Smooth muscle cell (in vitro differentiated cells): Measurements from ENCODE around the gene CLPTM1L. TPM values are rescaled to one million over a fixed set of nuclear protein-coding genes. Genes with fewer than 3 reads are reported as not detected.
A peak's percentile ranks its signal among the peaks of the same experiment; 100 is the strongest.

ENCODE experiments used
- DNase-seq: peaks from one replicate; lab custom pipeline; 2025; ENCODE audit not compliant: unreplicated experiment; lab: John Stamatoyannopoulos, UW
- H2AFZ ChIP-seq: fragments of 200-600 bp; sonication (generic); 2 replicates; pipeline ENCODE4 v1.6.0; 2016; ENCODE audit warnings: antibody characterized with exemption, low read depth, mild to moderate bottlenecking
- H3F3A ChIP-seq: fragments of 200-600 bp; sonication (generic); 2 replicates; pipeline ENCODE4 v1.6.0; 2017; ENCODE audit warnings: antibody characterized with exemption, low read depth
- H3K27ac ChIP-seq: fragments of 200-600 bp; sonication (generic); 2 replicates; pipeline ENCODE4 v1.5.1; 2016; ENCODE audit warnings: low read depth, mild to moderate bottlenecking
- H3K27me3 ChIP-seq: fragments of 200-600 bp; sonication (generic); 2 replicates; pipeline ENCODE4 v1.6.1; 2016; ENCODE audit warnings: low read depth, mild to moderate bottlenecking
- H3K36me3 ChIP-seq: fragments of 200-600 bp; sonication (generic); 2 replicates; pipeline ENCODE4 v1.5.1; 2016; ENCODE audit warnings: low read depth
- H3K4me1 ChIP-seq: fragments of 200-600 bp; sonication (generic); 2 replicates; pipeline ENCODE4 v1.5.1; 2016; ENCODE audit warnings: low read depth
- H3K4me2 ChIP-seq: fragments of 200-600 bp; sonication (generic); 2 replicates; pipeline ENCODE4 v1.6.0; 2016; ENCODE audit warnings: mild to moderate bottlenecking
- H3K4me3 ChIP-seq: fragments of 200-600 bp; sonication (generic); 2 replicates; pipeline ENCODE4 v1.5.1; 2016; ENCODE audit warnings: mild to moderate bottlenecking
- H3K79me2 ChIP-seq: fragments of 200-600 bp; sonication (generic); 2 replicates; pipeline ENCODE4 v1.6.0; 2016; ENCODE audit warnings: low read depth, mild to moderate bottlenecking
- H3K9ac ChIP-seq: fragments of 200-600 bp; sonication (generic); 2 replicates; pipeline ENCODE4 v1.6.0; 2016; ENCODE audit warnings: low read depth
- H3K9me3 ChIP-seq: fragments of 200-600 bp; sonication (generic); replicated peaks from 2 replicates; pipeline ENCODE4 v1.5.1; 2016; ENCODE audit warnings: low read depth
- H4K20me1 ChIP-seq: fragments of 200-600 bp; sonication (generic); 2 replicates; pipeline ENCODE4 v1.6.0; 2016; ENCODE audit warnings: low read depth
- CTCF ChIP-seq: fragments of 200-600 bp; sonication (generic); IDR thresholded peaks from 2 replicates; pipeline ENCODE4 v1.5.1; 2017; ENCODE audit warnings: borderline replicate concordance, mild to moderate bottlenecking, antibody characterized with exemption; ENCODE audit not compliant: insufficient read depth, poor library complexity, severe bottlenecking
- whole genome bisulfite sequencing: methylation state at CpG from one replicate; pipeline ENCODE4 v1.1.7; 2016; ENCODE audit warnings: low lambda C conversion rate; 5-methylcytosine and 5-hydroxymethylcytosine counted together
- polyA plus RNA-seq: library from polyadenylated mRNA; unstranded; fragments of >200 nt; fragmentation: Nextera tagmentation; extraction: Ambion mirVana; gene quantifications from 2 replicates; pipeline ENCODE4 v1.2.1, GENCODE V29; 2016
- total RNA-seq: library from RNA; depleted of rRNA; stranded (reverse); fragments of >200 nt; gene quantifications from 2 replicates; pipeline ENCODE4 v1.2.3, GENCODE V29; 2014

The CLPTM1L gene
- 86.3 and 127 TPM in 2 replicates for total RNA-seq
- polyA plus RNA-seq = 125 and 135 TPM in 2 replicates

GRCh38 chr5:1344975-1345838 is at the start of gene CLPTM1L:
TSS of gene CLPTM1L (minus strand) at chr5:1345099. CDS start at chr5:1344841, 258 bp downstream.
- 6% methylated on average over 46 of the region's 87 CpGs for WGBS
- peak within 1 kb of the TSS; percentile 99 for H3K4me3 ChIP-seq
- peak within 1 kb of the TSS; percentile 100 for H3K9ac ChIP-seq
- H3K27ac ChIP-seq = peak within 1 kb of the TSS; percentile 73
- no peaks in the 10 kb centered on the region for H4K20me1 ChIP-seq
- no peak for TF ChIP-seq CTCF
- H3K79me2 ChIP-seq = peaks cover 28% of the 10 kb centered on the region
- H3K36me3 ChIP-seq = no peaks in the 10 kb centered on the region
- no peaks in the 10 kb centered on the region for H3F3A ChIP-seq
- no peaks in the 10 kb centered on the region for H3K27me3 ChIP-seq
- peaks cover 12% of the 10 kb centered on the region for H3K4me1 ChIP-seq
- H3K4me2 ChIP-seq = peak within 1 kb of the TSS; percentile 100
- H3K9me3 ChIP-seq = no peaks in the 10 kb centered on the region
- DNase-seq = peak; percentile 54
- H2AFZ ChIP-seq = peak within 1 kb of the TSS; percentile 80

- Histone ChIP-seq H2AFZ (no peak overlapping the region), H3K4me3 (no peak overlapping the region), H3K27me3 (peaks cover 24% of the 10 kb centered on the region), H3K9me3 (no peaks in the 10 kb centered on the region), H3K79me2 (no peaks in the 10 kb centered on the region), H3K27ac (no peak overlapping the region), H3K36me3 (no peaks in the 10 kb centered on the region), H3K4me2 (no peak overlapping the region), H3K9ac (no peak overlapping the region), H4K20me1 (no peaks in the 10 kb centered on the region), H3K4me1 (no peaks in the 10 kb centered on the region), H3F3A (no peaks in the 10 kb centered on the region)
- DNase-seq = no peak
- TF ChIP-seq CTCF = no peak
- WGBS = 86% methylated on average over 36 of the region's 36 CpGs
Measured at GRCh38 chr5:1393571-1394501, 48.9 kb upstream of the CLPTM1L start.

DNA sequence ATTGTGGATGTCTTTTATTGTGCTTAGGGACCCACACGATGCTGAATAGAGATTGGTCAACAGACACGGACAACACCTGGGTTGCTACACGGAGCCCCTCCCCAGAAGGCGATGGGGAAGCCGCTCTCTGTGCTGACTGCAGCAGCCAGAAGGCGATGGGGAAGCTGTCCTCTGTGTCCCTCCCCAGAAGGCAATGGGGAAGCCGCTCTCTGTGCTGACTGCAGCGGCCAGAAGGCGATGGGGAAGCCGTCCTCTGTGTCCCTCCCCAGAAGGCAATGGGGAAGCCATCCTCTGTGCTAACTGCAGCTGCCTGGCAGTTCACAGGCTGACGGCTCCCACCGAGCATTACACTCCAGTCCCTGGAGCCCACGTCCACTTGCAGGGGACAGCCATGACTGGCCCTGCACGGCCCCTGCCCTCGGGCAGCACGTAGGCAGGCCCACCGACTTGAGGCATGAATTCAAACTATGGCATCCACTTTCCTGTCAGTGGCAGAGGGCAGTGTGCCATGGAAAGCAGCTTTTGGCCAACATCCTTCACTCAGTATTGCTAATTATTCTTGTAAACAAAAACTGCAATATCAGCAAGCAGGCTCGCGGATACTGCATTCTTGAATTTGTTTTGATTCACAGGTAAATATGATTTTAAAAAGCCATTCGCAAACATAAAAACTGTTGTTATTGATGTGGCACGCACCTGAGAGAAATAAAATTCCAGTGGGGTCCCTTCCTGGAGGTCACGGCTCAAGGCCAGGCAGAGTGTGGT is 48.1 kb upstream of the CLPTM1L start:
- no peak for TF ChIP-seq CTCF
- H4K20me1 ChIP-seq = no peaks in the 10 kb centered on the region
- H3K4me2 ChIP-seq = no peak overlapping the region
- 80% methylated on average over 22 of the region's 22 CpGs for WGBS
- no peaks in the 10 kb centered on the region for H3F3A ChIP-seq
- no peak overlapping the region for H3K27ac ChIP-seq
- H3K9me3 ChIP-seq = no peaks in the 10 kb centered on the region
- H3K4me1 ChIP-seq = no peaks in the 10 kb centered on the region
- no peak overlapping the region for H2AFZ ChIP-seq
- no peak overlapping the region for H3K4me3 ChIP-seq
- H3K27me3 ChIP-seq = peaks cover 32% of the 10 kb centered on the region
- H3K36me3 ChIP-seq = no peaks in the 10 kb centered on the region
- H3K79me2 ChIP-seq = no peaks in the 10 kb centered on the region
- no peak for DNase-seq
- no peak overlapping the region for H3K9ac ChIP-seq
